Natural killer cell (primary cell): ENCODE results near the gene DENND1B. TPM values are rescaled to one million over a fixed set of nuclear protein-coding genes. Genes with fewer than 3 reads are reported as not detected.

ENCODE experiments used
- ATAC-seq, 3 donors: fragments of 150-1000 bp in 2 of 3; fragments of 200-7000 bp in 1 of 3; cut with Tn5 transposase; 1 replicate in 1 of 3; 2 replicates in 2 of 3; pipeline ENCODE4 v1.10.0; 2021; ENCODE audit warnings: mild to moderate bottlenecking in 2 of 3, moderate library complexity in 2 of 3
- DNase-seq, 2 donors: peaks; one replicate each; pipeline versions ENCODE4 v3.0.0 to v3.0.0-alpha.2; 2013 to 2021; ENCODE audit warnings: mixed read lengths in 1 of 2
- H3K27ac ChIP-seq: one replicate; pipeline ENCODE4 v1.5.1; 2013; ENCODE audit warnings: mild to moderate bottlenecking, low read length
- H3K27me3 ChIP-seq: one replicate; pipeline ENCODE4 v1.6.1; 2013; ENCODE audit warnings: low read length; ENCODE audit not compliant: control insufficient read depth, insufficient read depth
- H3K36me3 ChIP-seq: one replicate; pipeline ENCODE4 v1.6.1; 2013; ENCODE audit warnings: low read length; ENCODE audit not compliant: control insufficient read depth, insufficient read depth
- H3K4me1 ChIP-seq: one replicate; pipeline ENCODE4 v1.6.1; 2013; ENCODE audit warnings: low read length; ENCODE audit not compliant: control insufficient read depth, insufficient read depth
- H3K4me3 ChIP-seq: one replicate; pipeline ENCODE4 v1.5.1; 2013; ENCODE audit warnings: low read length
- H3K9me3 ChIP-seq: one replicate; pipeline ENCODE4 v1.6.1; 2013; ENCODE audit warnings: low read length; ENCODE audit not compliant: control insufficient read depth, insufficient read depth
- H3K27ac Mint-ChIP-seq, 2 donors: one replicate each; pipeline ENCODE4 v1.8.0; 2022; ENCODE audit warnings: mild to moderate bottlenecking in 2 of 2, mixed read lengths in 2 of 2, moderate library complexity in 1 of 2
- H3K27me3 Mint-ChIP-seq, 2 donors: one replicate each; pipeline ENCODE4 v1.8.0; 2022; ENCODE audit warnings: low read depth in 2 of 2, mixed read lengths in 2 of 2
- H3K36me3 Mint-ChIP-seq: one replicate; pipeline ENCODE4 v1.8.0; 2022; ENCODE audit warnings: mixed read lengths
- H3K4me1 Mint-ChIP-seq, 2 donors: one replicate each; pipeline ENCODE4 v1.8.0; 2022; ENCODE audit warnings: mixed read lengths in 2 of 2
- H3K4me3 Mint-ChIP-seq: one replicate; pipeline ENCODE4 v1.8.0; 2022; ENCODE audit warnings: mild to moderate bottlenecking, moderate library complexity, mixed read lengths
- H3K9me3 Mint-ChIP-seq, 2 donors: one replicate each; pipeline ENCODE4 v1.8.0; 2022; ENCODE audit warnings: mixed read lengths in 2 of 2
- CTCF ChIP-seq: fragments of 200-600 bp; IDR thresholded peaks from one replicate; pipeline ENCODE4 v1.8.0; 2022; ENCODE audit warnings: antibody characterized with exemption
- WGBS: methylation state at CpG from one replicate; pipeline ENCODE4 v1.1.7; 2013; ENCODE audit warnings: missing lambda C conversion rate; ENCODE audit not compliant: insufficient coverage; 5-methylcytosine and 5-hydroxymethylcytosine counted together
- intact Hi-C: fragments of 100-400 bp; cut with micrococcal nuclease; formaldehyde crosslinking; loops from one replicate; pipeline ENCODE4 v1.14.2; 2022
- total RNA-seq, 4 donors: library from RNA; stranded (reverse); fragments of 120-200 nt in 1 of 4; gene quantifications; one replicate each; pipeline versions ENCODE4 v1.2.3 to v1.2.4, GENCODE V29; 2013 to 2022

Gene DENND1B
- total RNA-seq, 3 donors from 2014 or later (not counting 1 experiment from before 2014, with no cell fraction given) = 35.4 to 62.5 (median 37.5) TPM

- Mint-ChIP-seq H3K9me3 (no peaks in the 10 kb centered on the region), H3K4me1 (peaks cover 56 to 60% of the 10 kb centered on the region in 2 donors), H3K36me3 (no peaks in the 10 kb centered on the region), H3K27ac (no peak overlapping the region), H3K27me3 (no peaks in the 10 kb centered on the region), H3K4me3 (no peak overlapping the region)
- no peaks in the 10 kb centered on the region for H3K9me3 ChIP-seq
- no peak for ATAC-seq
- no peaks in the 10 kb centered on the region for H3K36me3 ChIP-seq
- no peak for DNase-seq
- no peak for TF ChIP-seq CTCF
- WGBS = 98% methylated on average over 16 of the region's 16 CpGs
- intact Hi-C loops = loop anchor here (5.0 kb wide), 1 partner anchor 42 kb away; the partner anchor contains the start of gene DENND1B
- no peak overlapping the region for H3K4me3 ChIP-seq
- H3K27me3 ChIP-seq = no peaks in the 10 kb centered on the region
- H3K4me1 ChIP-seq = peaks cover 4% of the 10 kb centered on the region
- no peak overlapping the region for H3K27ac ChIP-seq
These were observed 39.8 kb downstream of the DENND1B start for GRCh38 chr1:197735461-197735860.

GRCh38 chr1:197733324-197733723 is 42.0 kb downstream of the DENND1B start:
- no peak for DNase-seq
- intact Hi-C loops = no loop called here
- H3K4me3 ChIP-seq = no peak overlapping the region
- no peak overlapping the region for H3K27ac Mint-ChIP-seq
- no peak for ATAC-seq
- H3K4me1 ChIP-seq = no peaks in the 10 kb centered on the region
- H3K9me3 ChIP-seq = no peaks in the 10 kb centered on the region
- no peaks in the 10 kb centered on the region for H3K9me3 Mint-ChIP-seq
- TF ChIP-seq CTCF = no peak
- H3K27me3 ChIP-seq = no peaks in the 10 kb centered on the region
- no peak overlapping the region for H3K27ac ChIP-seq
- H3K4me3 Mint-ChIP-seq = no peak overlapping the region
- H3K36me3 Mint-ChIP-seq = no peaks in the 10 kb centered on the region
- no peaks in the 10 kb centered on the region for H3K36me3 ChIP-seq
- H3K4me1 Mint-ChIP-seq = peaks cover 44 to 46% of the 10 kb centered on the region in 2 donors
- WGBS = 97% methylated on average over 5 of the region's 5 CpGs
- no peaks in the 10 kb centered on the region for H3K27me3 Mint-ChIP-seq

- TF ChIP-seq CTCF = no peak
- Mint-ChIP-seq H3K27me3 (no peaks in the 10 kb centered on the region), H3K36me3 (no peaks in the 10 kb centered on the region), H3K27ac (no peak overlapping the region), H3K4me3 (no peak overlapping the region), H3K4me1 (peaks cover 35% of the 10 kb centered on the region in 2 donors), H3K9me3 (no peaks in the 10 kb centered on the region)
- Histone ChIP-seq H3K36me3 (no peaks in the 10 kb centered on the region), H3K4me3 (no peak overlapping the region), H3K27me3 (no peaks in the 10 kb centered on the region), H3K4me1 (no peaks in the 10 kb centered on the region), H3K27ac (no peak overlapping the region), H3K9me3 (no peaks in the 10 kb centered on the region)
- intact Hi-C loops = no loop called here
- WGBS = 100% methylated on average over 1 of the region's 2 CpGs
- ATAC-seq = no peak
- DNase-seq = no peak
These were observed 43.1 kb downstream of the DENND1B start for GRCh38 chr1:197732187-197732586.

GRCh38 chr1:197731449-197731848 is 43.8 kb downstream of the DENND1B start:
- no peak for ATAC-seq
- intact Hi-C loops = no loop called here
- no peak overlapping the region for H3K27ac ChIP-seq
- DNase-seq = no peak
- H3K4me3 ChIP-seq = no peak overlapping the region
- no peaks in the 10 kb centered on the region for H3K36me3 Mint-ChIP-seq
- H3K9me3 Mint-ChIP-seq = peaks cover 0 to under 1% of the 10 kb centered on the region in 2 donors
- WGBS = 97% methylated on average over 3 of the region's 3 CpGs
- no peaks in the 10 kb centered on the region for H3K27me3 Mint-ChIP-seq
- H3K4me3 Mint-ChIP-seq = no peak overlapping the region
- TF ChIP-seq CTCF = no peak
- no peaks in the 10 kb centered on the region for H3K36me3 ChIP-seq
- no peak overlapping the region for H3K27ac Mint-ChIP-seq
- peaks cover 28% of the 10 kb centered on the region in 2 donors for H3K4me1 Mint-ChIP-seq
- H3K4me1 ChIP-seq = no peaks in the 10 kb centered on the region
- no peaks in the 10 kb centered on the region for H3K9me3 ChIP-seq
- H3K27me3 ChIP-seq = no peaks in the 10 kb centered on the region
